CD14-positive monocyte (primary cell): ENCODE data around the gene TIPRL. TPM values are rescaled to one million over a fixed set of nuclear protein-coding genes. Genes with fewer than 3 reads are reported as not detected.

ENCODE experiments used
- DNase-seq, 3 donors: peaks; one replicate each; pipeline ENCODE4 v3.0.0-alpha.2; 2011 to 2022
- H2AFZ ChIP-seq: 2 replicates; pipeline ENCODE4 v1.6.0; 2012; ENCODE audit warnings: mild to moderate bottlenecking, low read depth, low read length, inconsistent platforms; ENCODE audit not compliant: insufficient read depth, poor library complexity, severe bottlenecking
- H3K27ac ChIP-seq, 2 donors: 1 replicate in 1 of 2; 2 replicates in 1 of 2; pipeline ENCODE4 v1.5.1; 2012 to 2013; ENCODE audit warnings: low read length in 2 of 2, control low read depth in 1 of 2, inconsistent platforms in 1 of 2, low read depth in 1 of 2, mild to moderate bottlenecking in 1 of 2
- H3K27me3 ChIP-seq, 2 donors: one replicate each; pipeline versions ENCODE4 v1.6.0 to v1.6.1; 2011 to 2013; ENCODE audit warnings: low read length in 2 of 2; ENCODE audit not compliant: control insufficient read depth in 2 of 2, insufficient read depth in 2 of 2
- H3K36me3 ChIP-seq, 2 donors: replicated peaks in 1 of 2; 1 replicate in 1 of 2; 2 replicates in 1 of 2; pipeline versions ENCODE4 v1.5.1 to v1.6.1; 2012 to 2013; ENCODE audit warnings: low read length in 2 of 2, control low read depth in 1 of 2, inconsistent platforms in 1 of 2, mild to moderate bottlenecking in 1 of 2; ENCODE audit not compliant: insufficient read depth in 2 of 2, control insufficient read depth in 1 of 2
- H3K4me1 ChIP-seq, 2 donors: 1 replicate in 1 of 2; 2 replicates in 1 of 2; pipeline versions ENCODE4 v1.5.1 to v1.6.1; 2012 to 2013; ENCODE audit warnings: low read length in 2 of 2, control low read depth in 1 of 2, inconsistent platforms in 1 of 2, mild to moderate bottlenecking in 1 of 2, moderate library complexity in 1 of 2; ENCODE audit not compliant: insufficient read depth in 2 of 2, control insufficient read depth in 1 of 2
- H3K4me2 ChIP-seq: replicated peaks from 2 replicates; pipeline ENCODE3; 2012; ENCODE audit warnings: low read length, moderate library complexity, mild to moderate bottlenecking; ENCODE audit not compliant: poor library complexity, severe bottlenecking; ENCODE audit errors: extremely low read depth
- H3K4me3 ChIP-seq, 3 experiments: fragments of 200-600 bp in 1 of 3; sonication (generic) in 1 of 3; replicated peaks in 1 of 3; 1 replicate in 2 of 3; 2 replicates in 1 of 3; pipeline ENCODE4 v1.5.1; 2011 to 2013; ENCODE audit warnings: low read length in 3 of 3, mild to moderate bottlenecking in 3 of 3, control low read depth in 2 of 3, low read depth in 2 of 3, inconsistent platforms in 1 of 3, moderate library complexity in 1 of 3
- H3K79me2 ChIP-seq: 2 replicates; pipeline ENCODE4 v1.6.0; 2012; ENCODE audit warnings: mild to moderate bottlenecking, control low read depth, inconsistent platforms, low read length, moderate library complexity; ENCODE audit not compliant: insufficient read depth
- H3K9ac ChIP-seq: 2 replicates; pipeline ENCODE4 v1.6.0; 2017; ENCODE audit warnings: low read length, mild to moderate bottlenecking; ENCODE audit not compliant: insufficient read depth, poor library complexity, severe bottlenecking
- H3K9me3 ChIP-seq, 2 donors: replicated peaks in 1 of 2; 1 replicate in 1 of 2; 2 replicates in 1 of 2; pipeline versions ENCODE4 v1.5.1 to v1.6.1; 2012 to 2013; ENCODE audit warnings: low read length in 2 of 2, control low read depth in 1 of 2; ENCODE audit not compliant: control insufficient read depth in 1 of 2, insufficient read depth in 1 of 2
- H4K20me1 ChIP-seq: 2 replicates; pipeline ENCODE4 v1.6.0; 2012; ENCODE audit warnings: mild to moderate bottlenecking, low read length, control low read depth, moderate library complexity; ENCODE audit not compliant: insufficient read depth
- H3K27ac Mint-ChIP-seq, 7 donors: one replicate each; pipeline ENCODE4 v1.8.0; 2020; ENCODE audit warnings: mild to moderate bottlenecking in 7 of 7, mixed read lengths in 7 of 7, moderate library complexity in 6 of 7, inconsistent platforms in 2 of 7
- H3K27me3 Mint-ChIP-seq, 3 donors: one replicate each; pipeline ENCODE4 v1.8.0; 2021 to 2022; ENCODE audit warnings: low read depth in 3 of 3, mild to moderate bottlenecking in 3 of 3, mixed read lengths in 3 of 3, moderate library complexity in 3 of 3, inconsistent platforms in 1 of 3
- H3K36me3 Mint-ChIP-seq, 2 donors: one replicate each; pipeline ENCODE4 v1.8.0; 2020; ENCODE audit warnings: mixed read lengths in 2 of 2, inconsistent platforms in 1 of 2, mild to moderate bottlenecking in 1 of 2
- H3K4me1 Mint-ChIP-seq: one replicate; pipeline ENCODE4 v1.8.0; 2020; ENCODE audit warnings: mild to moderate bottlenecking, mixed read lengths
- H3K4me3 Mint-ChIP-seq, 2 donors: one replicate each; pipeline ENCODE4 v1.8.0; 2020; ENCODE audit warnings: mild to moderate bottlenecking in 2 of 2, mixed read lengths in 2 of 2, moderate library complexity in 1 of 2
- H3K9me3 Mint-ChIP-seq, 7 donors: one replicate each; pipeline ENCODE4 v1.8.0; 2020 to 2022; ENCODE audit warnings: mixed read lengths in 7 of 7, mild to moderate bottlenecking in 6 of 7, moderate library complexity in 6 of 7, inconsistent platforms in 2 of 7
- CTCF ChIP-seq: fragments of 200-600 bp; IDR thresholded peaks from one replicate; pipeline ENCODE4 v1.8.0; 2022; ENCODE audit warnings: antibody characterized with exemption, mild to moderate bottlenecking
- WGBS: methylation state at CpG from one replicate; pipeline ENCODE4 v1.1.5; 2013; ENCODE audit warnings: missing lambda C conversion rate; ENCODE audit not compliant: insufficient coverage; 5-methylcytosine and 5-hydroxymethylcytosine counted together
- intact Hi-C, 2 donors: fragments of 100-400 bp; cut with micrococcal nuclease; formaldehyde crosslinking; loops; one replicate each; pipeline versions ENCODE4 v1.15.0 to v1.15.1; 2023
- polyA plus RNA-seq, 3 donors: library from polyadenylated mRNA; depleted of rRNA in 1 of 3; unstranded in 2 of 3; stranded (reverse) in 1 of 3; fragments of 300-500 nt in 2 of 3; fragments of >200 nt in 1 of 3; fragmentation: Illumina TruSeq in 2 of 3; gene quantifications; 1 replicate in 2 of 3; 2 replicates in 1 of 3; pipeline ENCODE4 v1.2.3, GENCODE V29; 2012 to 2021

The TIPRL gene
- polyA plus RNA-seq, 3 donors: 8.7 to 35.0 (median 30.2) TPM

- no peaks in the 10 kb centered on the region for H3K36me3 ChIP-seq
- intact Hi-C loops: no loop called here
- peaks cover 8 to 15% of the 10 kb centered on the region in 2 donors for H3K4me1 ChIP-seq
- no peak overlapping the region for H2AFZ ChIP-seq
- no peak overlapping the region for H3K9ac ChIP-seq
- Mint-ChIP-seq H3K36me3 (no peaks in the 10 kb centered on the region), H3K4me1 (peaks cover 17% of the 10 kb centered on the region), H3K9me3 (peaks cover 0 to 7% (median 0%) of the 10 kb centered on the region in 7 donors), H3K27ac (no peak overlapping the region), H3K27me3 (peaks cover 1 to 3% (median 3%) of the 10 kb centered on the region in 3 donors), H3K4me3 (no peak overlapping the region)
- H3K27me3 ChIP-seq: no peaks in the 10 kb centered on the region
- H3K4me3 ChIP-seq: no peak overlapping the region
- H3K9me3 ChIP-seq: no peaks in the 10 kb centered on the region
- WGBS: 100% methylated on average over 1 of the region's 2 CpGs
- H3K79me2 ChIP-seq: peaks cover 13% of the 10 kb centered on the region
- DNase-seq: no peak
- H4K20me1 ChIP-seq: no peaks in the 10 kb centered on the region
- H3K4me2 ChIP-seq: no peak overlapping the region
- TF ChIP-seq CTCF: no peak
- H3K27ac ChIP-seq: no peak overlapping the region
Observed at GRCh38 chr1:168221275-168221674, 42.5 kb downstream of the TIPRL start.

GRCh38 chr1:168223261-168223660 lies 44.5 kb downstream of the TIPRL start:
- peaks cover 12% of the 10 kb centered on the region for H4K20me1 ChIP-seq
- DNase-seq: no peak
- H3K36me3 ChIP-seq: no peaks in the 10 kb centered on the region
- peaks cover 33% of the 10 kb centered on the region for H3K79me2 ChIP-seq
- peaks cover 33% of the 10 kb centered on the region for H3K4me1 Mint-ChIP-seq
- no peak overlapping the region for H3K27ac ChIP-seq
- TF ChIP-seq CTCF: no peak
- H3K4me3 Mint-ChIP-seq: no peak overlapping the region
- H3K4me1 ChIP-seq: peaks cover 24 to 27% of the 10 kb centered on the region in 2 donors
- no peak overlapping the region for H3K9ac ChIP-seq
- no peaks in the 10 kb centered on the region for H3K9me3 ChIP-seq
- no peak overlapping the region for H3K4me2 ChIP-seq
- intact Hi-C loops: no loop called here
- H3K36me3 Mint-ChIP-seq: no peaks in the 10 kb centered on the region
- H3K4me3 ChIP-seq: no peak overlapping the region
- peaks cover 0 to 7% (median 0%) of the 10 kb centered on the region in 7 donors for H3K9me3 Mint-ChIP-seq
- peak overlapping the region in 1 of 7 donors; percentile 22 for H3K27ac Mint-ChIP-seq
- peaks cover 1 to 3% (median 3%) of the 10 kb centered on the region in 3 donors for H3K27me3 Mint-ChIP-seq
- no peak overlapping the region for H2AFZ ChIP-seq
- no peaks in the 10 kb centered on the region for H3K27me3 ChIP-seq
